LNCAP (cell line): Measurements from ENCODE around the gene CRIM1.

ENCODE experiments used
- CTCF ChIP-seq: fragments of 450-650 bp; IDR thresholded peaks from 2 replicates; pipeline ENCODE4 v1.5.1; 2017; ENCODE audit warnings: mild to moderate bottlenecking

CRIM1 gene

GRCh38 chr2:36362291-36362690 lies 6.7 kb downstream of the CRIM1 start:
- no peak for TF ChIP-seq CTCF

GRCh38 chr2:36366491-36367120 lies 11.0 kb downstream of the CRIM1 start:
- no peak for TF ChIP-seq CTCF

GRCh38 chr2:36367486-36367885 lies 11.9 kb downstream of the CRIM1 start:
- no peak for TF ChIP-seq CTCF

- no peak for TF ChIP-seq CTCF
Observed at GRCh38 chr2:36367895-36368353, 12.3 kb downstream of the CRIM1 start.

GRCh38 chr2:36368438-36368837 lies 12.9 kb downstream of the CRIM1 start:
- TF ChIP-seq CTCF, result no peak

- TF ChIP-seq CTCF, result no peak
Observed at GRCh38 chr2:36369163-36369562, 13.6 kb downstream of the CRIM1 start.

GRCh38 chr2:36369716-36370115 lies 14.1 kb downstream of the CRIM1 start:
- TF ChIP-seq CTCF, result no peak

GRCh38 chr2:36370281-36370680 lies 14.7 kb downstream of the CRIM1 start:
- TF ChIP-seq CTCF, result no peak
